Neural crest cell (in vitro differentiated cells): ENCODE measurements around the gene EIF3I. TPM values are rescaled to one million over a fixed set of nuclear protein-coding genes. Genes with fewer than 3 reads are reported as not detected.

Experiments used
- DNase-seq: peaks from one replicate; pipeline ENCODE4 v3.0.0; 2021; ENCODE audit warnings: low read depth, mixed read lengths, low spot score
- H3K27ac Mint-ChIP-seq: one replicate; pipeline ENCODE4 v1.8.0; 2021; ENCODE audit warnings: mild to moderate bottlenecking, mixed read lengths; ENCODE audit not compliant: unreplicated experiment
- H3K27me3 Mint-ChIP-seq: 2 replicates; pipeline ENCODE4 v1.8.0; 2021; ENCODE audit warnings: low read depth, mild to moderate bottlenecking, mixed read lengths
- H3K36me3 Mint-ChIP-seq: 2 replicates; pipeline ENCODE4 v1.8.0; 2021; ENCODE audit warnings: low read depth, mild to moderate bottlenecking, mixed read lengths
- H3K4me1 Mint-ChIP-seq: 2 replicates; pipeline ENCODE4 v1.8.0; 2021; ENCODE audit warnings: mixed read lengths
- H3K4me3 Mint-ChIP-seq: one replicate; pipeline ENCODE4 v1.8.0; 2021; ENCODE audit warnings: mild to moderate bottlenecking, mixed read lengths
- H3K9me3 Mint-ChIP-seq: 2 replicates; pipeline ENCODE4 v1.8.0; 2021; ENCODE audit warnings: mixed read lengths
- total RNA-seq: library from RNA; stranded (reverse); gene quantifications from 2 replicates; pipeline ENCODE4 v1.2.1, GENCODE V29; 2021
- TF ChIP-seq, protein P1 (sequence below): fragments of 200-600 bp; sonication (generic); conservative IDR thresholded peaks from 2 replicates; pipeline ENCODE4 v1.5.0; 2021; ENCODE audit warnings: antibody characterized with exemption, mild to moderate bottlenecking

Gene EIF3I
- total RNA-seq, 1 donor from 2014 or later = 190 TPM

GRCh38 chr1:32275424-32275823 lies 53.2 kb downstream of the EIF3I start:
- Mint-ChIP-seq H3K4me1 (peaks cover 7% of the 10 kb centered on the region), H3K36me3 (no peaks in the 10 kb centered on the region), H3K27me3 (peaks cover 20% of the 10 kb centered on the region), H3K27ac (no peak overlapping the region), H3K9me3 (no peaks in the 10 kb centered on the region), H3K4me3 (no peak overlapping the region)
- TF ChIP-seq, protein P1, sequence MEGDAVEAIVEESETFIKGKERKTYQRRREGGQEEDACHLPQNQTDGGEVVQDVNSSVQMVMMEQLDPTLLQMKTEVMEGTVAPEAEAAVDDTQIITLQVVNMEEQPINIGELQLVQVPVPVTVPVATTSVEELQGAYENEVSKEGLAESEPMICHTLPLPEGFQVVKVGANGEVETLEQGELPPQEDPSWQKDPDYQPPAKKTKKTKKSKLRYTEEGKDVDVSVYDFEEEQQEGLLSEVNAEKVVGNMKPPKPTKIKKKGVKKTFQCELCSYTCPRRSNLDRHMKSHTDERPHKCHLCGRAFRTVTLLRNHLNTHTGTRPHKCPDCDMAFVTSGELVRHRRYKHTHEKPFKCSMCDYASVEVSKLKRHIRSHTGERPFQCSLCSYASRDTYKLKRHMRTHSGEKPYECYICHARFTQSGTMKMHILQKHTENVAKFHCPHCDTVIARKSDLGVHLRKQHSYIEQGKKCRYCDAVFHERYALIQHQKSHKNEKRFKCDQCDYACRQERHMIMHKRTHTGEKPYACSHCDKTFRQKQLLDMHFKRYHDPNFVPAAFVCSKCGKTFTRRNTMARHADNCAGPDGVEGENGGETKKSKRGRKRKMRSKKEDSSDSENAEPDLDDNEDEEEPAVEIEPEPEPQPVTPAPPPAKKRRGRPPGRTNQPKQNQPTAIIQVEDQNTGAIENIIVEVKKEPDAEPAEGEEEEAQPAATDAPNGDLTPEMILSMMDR = no peak
- DNase-seq = no peak

DNA sequence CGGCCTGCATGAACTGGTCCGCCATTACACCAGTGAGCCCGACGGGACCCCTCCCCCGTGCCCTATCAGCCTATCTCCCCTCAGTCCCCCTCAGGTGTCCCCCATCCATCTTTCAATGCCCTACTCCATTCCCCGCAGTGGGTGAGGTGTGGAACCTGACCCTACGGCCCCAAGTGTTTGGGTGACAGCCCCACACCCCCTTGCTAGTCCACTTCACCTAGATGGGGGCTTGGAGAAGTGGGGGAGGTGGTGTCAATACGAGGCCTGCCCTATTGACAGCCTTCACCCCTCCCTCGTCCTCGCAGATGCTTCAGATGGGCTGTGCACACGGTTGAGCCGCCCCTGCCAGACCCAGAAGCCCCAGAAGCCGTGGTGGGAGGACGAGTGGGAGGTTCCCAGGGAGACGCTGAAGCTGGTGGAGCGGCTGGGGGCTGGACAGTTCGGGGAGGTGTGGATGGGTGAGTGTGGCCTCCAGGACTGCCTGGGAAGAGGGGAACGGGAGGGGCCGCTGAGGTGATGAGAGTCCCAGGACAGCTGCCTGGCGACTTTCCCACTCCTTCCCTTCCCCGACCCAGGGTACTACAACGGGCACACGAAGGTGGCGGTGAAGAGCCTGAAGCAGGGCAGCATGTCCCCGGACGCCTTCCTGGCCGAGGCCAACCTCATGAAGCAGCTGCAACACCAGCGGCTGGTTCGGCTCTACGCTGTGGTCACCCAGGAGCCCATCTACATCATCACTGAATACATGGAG lies 54.0 kb downstream of the EIF3I start:
- no peak overlapping the region for H3K27ac Mint-ChIP-seq
- no peaks in the 10 kb centered on the region for H3K36me3 Mint-ChIP-seq
- no peaks in the 10 kb centered on the region for H3K9me3 Mint-ChIP-seq
- no peak for DNase-seq
- TF ChIP-seq, protein P1 = no peak
- H3K4me3 Mint-ChIP-seq = no peak overlapping the region
- peaks cover 20% of the 10 kb centered on the region for H3K27me3 Mint-ChIP-seq
- H3K4me1 Mint-ChIP-seq = peaks cover 7% of the 10 kb centered on the region

Other genes with a start within 250 kb of the EIF3I start
- 292 and 299 TPM in 2 replicates for gene KHDRBS1, start 208.5 kb upstream of the EIF3I start, total RNA-seq
- 34.8 and 36.0 TPM in 2 replicates for gene TMEM39B, start 149.5 kb upstream of the EIF3I start, total RNA-seq
- gene KPNA6, start 114.4 kb upstream of the EIF3I start, total RNA-seq = 63.6 and 70.0 TPM in 2 replicates
- 70.3 and 70.7 TPM in 2 replicates for gene TXLNA, start 42.7 kb upstream of the EIF3I start, total RNA-seq
- 16.7 and 21.2 TPM in 2 replicates for gene CCDC28B, start 21.8 kb upstream of the EIF3I start, total RNA-seq
- 7.3 and 7.8 TPM in 2 replicates for gene IQCC, start 16.7 kb upstream of the EIF3I start, total RNA-seq
- gene DCDC2B, start 13.3 kb upstream of the EIF3I start, total RNA-seq = not detected in 2 replicates
- 21.3 and 22.5 TPM in 2 replicates for gene TMEM234, start 54 bp upstream of the EIF3I start, total RNA-seq
- 0.66 and 1.5 TPM in 2 replicates for gene FAM167B, start 24.8 kb downstream of the EIF3I start, total RNA-seq
- not detected in 2 replicates for gene LCK, start 28.9 kb downstream of the EIF3I start, total RNA-seq
- 128 and 130 TPM in 2 replicates for gene HDAC1, start 69.7 kb downstream of the EIF3I start, total RNA-seq
- 943 and 952 TPM in 2 replicates for gene MARCKSL1, start 113.8 kb downstream of the EIF3I start, total RNA-seq
- 7.1 and 7.7 TPM in 2 replicates for gene FAM229A, start 140.1 kb downstream of the EIF3I start, total RNA-seq
- 2.2 and 2.7 TPM in 2 replicates for gene TSSK3, start 140.1 kb downstream of the EIF3I start, total RNA-seq
- gene BSDC1, start 172.0 kb downstream of the EIF3I start, total RNA-seq = 38.6 and 41.5 TPM in 2 replicates
- 3.1 and 3.3 TPM in 2 replicates for gene ZBTB8B, start 242.7 kb downstream of the EIF3I start, total RNA-seq